WTC11 (cell line): ENCODE results near the gene IGSF23. TPM values are rescaled to one million over a fixed set of nuclear protein-coding genes. Genes with fewer than 3 reads are reported as not detected.

Experiments used
- ATAC-seq: fragments of 200-7000 bp; cut with Tn5 transposase; 2 replicates; pipeline ENCODE4 v1.10.0; 2021; ENCODE audit warnings: mild to moderate bottlenecking, moderate library complexity
- CTCF ChIA-PET: fragments of 300-600 bp; sonication (Branson Sonifier 250); formaldehyde crosslinking; loops from one replicate; lab custom pipeline; 2021; ENCODE audit warnings: antibody characterized with exemption; lab: Charles Lee
- POLR2A ChIA-PET: fragments of 350-600 bp; sonication (Branson Sonifier 250); formaldehyde crosslinking; loops from one replicate; lab custom pipeline; 2021; ENCODE audit warnings: antibody characterized with exemption; lab: Charles Lee
- DNase-seq: peaks from one replicate; pipeline ENCODE4 v3.0.0; 2021; ENCODE audit warnings: low spot score
- H3K27ac Mint-ChIP-seq: 2 replicates; pipeline ENCODE4 v1.8.0; 2021; ENCODE audit warnings: mixed read lengths
- H3K27me3 Mint-ChIP-seq: 2 replicates; pipeline ENCODE4 v1.8.0; 2021; ENCODE audit warnings: low read depth, mild to moderate bottlenecking, moderate library complexity, mixed read lengths
- H3K36me3 Mint-ChIP-seq: 2 replicates; pipeline ENCODE4 v1.8.0; 2021; ENCODE audit warnings: mixed read lengths
- H3K4me1 Mint-ChIP-seq: 2 replicates; pipeline ENCODE4 v1.8.0; 2022; ENCODE audit warnings: mixed read lengths
- H3K4me3 Mint-ChIP-seq: 2 replicates; pipeline ENCODE4 v1.8.0; 2021; ENCODE audit warnings: mild to moderate bottlenecking, moderate library complexity, mixed read lengths
- H3K9me3 Mint-ChIP-seq: 2 replicates; pipeline ENCODE4 v1.8.0; 2021; ENCODE audit warnings: mixed read lengths
- EMX1 ChIP-seq: fragments of 250-450 bp; sonication (Bioruptor Pico); IDR thresholded peaks from 2 replicates; pipeline ENCODE4 v1.8.0; 2021; ENCODE audit warnings: mild to moderate bottlenecking
- GABPB1 ChIP-seq: sonication (generic); formaldehyde crosslinking; IDR thresholded peaks from 2 replicates; pipeline ENCODE4 v1.8.1; 2023; ENCODE audit warnings: mild to moderate bottlenecking, missing genetic modification reagents
- MYBL2 ChIP-seq: sonication (generic); formaldehyde crosslinking; IDR thresholded peaks from 2 replicates; pipeline ENCODE4 v1.8.1; 2023; ENCODE audit warnings: mild to moderate bottlenecking, moderate library complexity, missing genetic modification reagents
- NR3C1 ChIP-seq: sonication (generic); formaldehyde crosslinking; conservative IDR thresholded peaks from 2 replicates; pipeline ENCODE4 v1.8.1; 2023; ENCODE audit warnings: low read depth, mild to moderate bottlenecking, missing genetic modification reagents
- SMAD3 ChIP-seq: sonication (generic); formaldehyde crosslinking; IDR thresholded peaks from 2 replicates; pipeline ENCODE4 v1.8.0; 2022; ENCODE audit warnings: missing genetic modification reagents, mild to moderate bottlenecking, borderline replicate concordance
- TEAD1 ChIP-seq: sonication (generic); formaldehyde crosslinking; IDR thresholded peaks from 2 replicates; pipeline ENCODE4 v1.8.0; 2022; ENCODE audit warnings: mild to moderate bottlenecking, missing genetic modification reagents
- TP53 ChIP-seq: sonication (generic); formaldehyde crosslinking; IDR thresholded peaks from 2 replicates; pipeline ENCODE4 v1.8.1; 2023; ENCODE audit warnings: mild to moderate bottlenecking, missing genetic modification reagents
- ZNF219 ChIP-seq: sonication (generic); formaldehyde crosslinking; IDR thresholded peaks from 2 replicates; pipeline ENCODE4 v1.8.0; 2023; ENCODE audit warnings: missing genetic modification reagents, mild to moderate bottlenecking, borderline replicate concordance
- ZNF232 ChIP-seq: sonication (generic); formaldehyde crosslinking; IDR thresholded peaks from 2 replicates; pipeline ENCODE4 v1.8.0; 2022; ENCODE audit warnings: mild to moderate bottlenecking, missing genetic modification reagents
- ZNF396 ChIP-seq: fragments of 250-450 bp; sonication (Bioruptor Pico); IDR thresholded peaks from 2 replicates; pipeline ENCODE4 v1.8.0; 2021; ENCODE audit warnings: mild to moderate bottlenecking, moderate library complexity, borderline replicate concordance
- ZNF416 ChIP-seq: fragments of 250-450 bp; sonication (Bioruptor Pico); IDR thresholded peaks from 2 replicates; pipeline ENCODE4 v1.9.0; 2021; ENCODE audit warnings: mild to moderate bottlenecking, inconsistent platforms
- ZNF423 ChIP-seq: fragments of 250-450 bp; sonication (Bioruptor Pico); IDR thresholded peaks from 2 replicates; pipeline ENCODE4 v2.1.2; 2022; ENCODE audit warnings: mild to moderate bottlenecking, moderate library complexity
- total RNA-seq: library from RNA; stranded (reverse); gene quantifications from 3 replicates; pipeline ENCODE4 v1.2.3, GENCODE V29; 2021
- TF ChIP-seq, protein P1 (sequence below): sonication (generic); formaldehyde crosslinking; IDR thresholded peaks from 2 replicates; pipeline ENCODE4 v1.8.1; 2022; ENCODE audit warnings: mild to moderate bottlenecking, missing genetic modification reagents, moderate library complexity, borderline replicate concordance
- TF ChIP-seq, protein P2 (sequence below): sonication (generic); formaldehyde crosslinking; conservative IDR thresholded peaks from 2 replicates; pipeline ENCODE4 v1.8.1; 2023; ENCODE audit warnings: mild to moderate bottlenecking, low read depth, missing genetic modification reagents, moderate library complexity
- TF ChIP-seq, protein P3 (sequence below): fragments of 250-450 bp; sonication (Bioruptor Pico); IDR thresholded peaks from 2 replicates; pipeline ENCODE4 v1.9.0; 2021; ENCODE audit warnings: moderate library complexity, mild to moderate bottlenecking, inconsistent platforms, borderline replicate concordance
- TF ChIP-seq, protein P4 (sequence below): sonication (generic); formaldehyde crosslinking; IDR thresholded peaks from 2 replicates; pipeline ENCODE4 v1.8.1; 2022; ENCODE audit warnings: mild to moderate bottlenecking, moderate library complexity, missing genetic modification reagents
- TF ChIP-seq, protein P5 (sequence below): sonication (generic); formaldehyde crosslinking; IDR thresholded peaks from 2 replicates; pipeline ENCODE4 v1.8.1; 2023; ENCODE audit warnings: mild to moderate bottlenecking, missing genetic modification reagents
- TF ChIP-seq, protein P6 (sequence below): fragments of 250-450 bp; sonication (Bioruptor Pico); IDR thresholded peaks from 2 replicates; pipeline ENCODE4 v1.9.0; 2021; ENCODE audit warnings: mild to moderate bottlenecking
- TF ChIP-seq, protein P7 (sequence below): sonication (generic); formaldehyde crosslinking; IDR thresholded peaks from 2 replicates; pipeline ENCODE4 v1.8.0; 2022; ENCODE audit warnings: missing genetic modification reagents
- TF ChIP-seq, protein P8 (sequence below): fragments of 250-450 bp; sonication (Bioruptor Pico); IDR thresholded peaks from 2 replicates; pipeline ENCODE4 v1.9.0; 2021; ENCODE audit warnings: mild to moderate bottlenecking, borderline replicate concordance

The IGSF23 gene
- total RNA-seq, 1 experiment from 2014 or later: not detected

DNA sequence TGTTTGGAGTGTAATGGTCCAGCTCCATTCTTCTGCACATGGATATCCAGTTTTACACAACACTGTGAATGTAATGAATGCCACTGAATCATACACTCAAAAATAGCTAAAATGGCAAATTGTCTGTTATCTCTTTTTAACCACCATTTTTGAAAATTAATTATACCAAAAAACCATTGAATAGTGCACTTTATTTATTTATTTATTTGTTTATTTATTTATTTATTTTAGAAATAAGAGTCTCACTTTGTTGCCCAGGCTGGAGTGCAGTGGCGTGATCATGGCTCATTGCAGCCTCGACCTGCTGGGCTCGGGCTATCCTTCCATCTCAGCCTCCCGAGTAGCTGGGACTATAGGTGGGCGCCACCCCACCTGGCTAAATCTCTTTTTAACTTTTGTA, 50.6 kb downstream of the IGSF23 start:
- no peak for TF ChIP-seq MYBL2 (CRISPR knock-in tag)
- TF ChIP-seq, protein P1, sequence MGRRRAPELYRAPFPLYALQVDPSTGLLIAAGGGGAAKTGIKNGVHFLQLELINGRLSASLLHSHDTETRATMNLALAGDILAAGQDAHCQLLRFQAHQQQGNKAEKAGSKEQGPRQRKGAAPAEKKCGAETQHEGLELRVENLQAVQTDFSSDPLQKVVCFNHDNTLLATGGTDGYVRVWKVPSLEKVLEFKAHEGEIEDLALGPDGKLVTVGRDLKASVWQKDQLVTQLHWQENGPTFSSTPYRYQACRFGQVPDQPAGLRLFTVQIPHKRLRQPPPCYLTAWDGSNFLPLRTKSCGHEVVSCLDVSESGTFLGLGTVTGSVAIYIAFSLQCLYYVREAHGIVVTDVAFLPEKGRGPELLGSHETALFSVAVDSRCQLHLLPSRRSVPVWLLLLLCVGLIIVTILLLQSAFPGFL (CRISPR knock-in tag): no peak
- TF ChIP-seq, protein P2, sequence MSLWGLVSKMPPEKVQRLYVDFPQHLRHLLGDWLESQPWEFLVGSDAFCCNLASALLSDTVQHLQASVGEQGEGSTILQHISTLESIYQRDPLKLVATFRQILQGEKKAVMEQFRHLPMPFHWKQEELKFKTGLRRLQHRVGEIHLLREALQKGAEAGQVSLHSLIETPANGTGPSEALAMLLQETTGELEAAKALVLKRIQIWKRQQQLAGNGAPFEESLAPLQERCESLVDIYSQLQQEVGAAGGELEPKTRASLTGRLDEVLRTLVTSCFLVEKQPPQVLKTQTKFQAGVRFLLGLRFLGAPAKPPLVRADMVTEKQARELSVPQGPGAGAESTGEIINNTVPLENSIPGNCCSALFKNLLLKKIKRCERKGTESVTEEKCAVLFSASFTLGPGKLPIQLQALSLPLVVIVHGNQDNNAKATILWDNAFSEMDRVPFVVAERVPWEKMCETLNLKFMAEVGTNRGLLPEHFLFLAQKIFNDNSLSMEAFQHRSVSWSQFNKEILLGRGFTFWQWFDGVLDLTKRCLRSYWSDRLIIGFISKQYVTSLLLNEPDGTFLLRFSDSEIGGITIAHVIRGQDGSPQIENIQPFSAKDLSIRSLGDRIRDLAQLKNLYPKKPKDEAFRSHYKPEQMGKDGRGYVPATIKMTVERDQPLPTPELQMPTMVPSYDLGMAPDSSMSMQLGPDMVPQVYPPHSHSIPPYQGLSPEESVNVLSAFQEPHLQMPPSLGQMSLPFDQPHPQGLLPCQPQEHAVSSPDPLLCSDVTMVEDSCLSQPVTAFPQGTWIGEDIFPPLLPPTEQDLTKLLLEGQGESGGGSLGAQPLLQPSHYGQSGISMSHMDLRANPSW: no peak
- TF ChIP-seq, protein P3, sequence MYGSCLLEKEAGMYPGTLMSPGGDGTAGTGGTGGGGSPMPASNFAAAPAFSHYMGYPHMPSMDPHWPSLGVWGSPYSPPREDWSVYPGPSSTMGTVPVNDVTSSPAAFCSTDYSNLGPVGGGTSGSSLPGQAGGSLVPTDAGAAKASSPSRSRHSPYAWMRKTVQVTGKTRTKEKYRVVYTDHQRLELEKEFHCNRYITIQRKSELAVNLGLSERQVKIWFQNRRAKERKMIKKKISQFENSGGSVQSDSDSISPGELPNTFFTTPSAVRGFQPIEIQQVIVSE (CRISPR knock-in tag): no peak
- no peak for TF ChIP-seq NR3C1 (CRISPR knock-in tag)
- TF ChIP-seq, protein P4, sequence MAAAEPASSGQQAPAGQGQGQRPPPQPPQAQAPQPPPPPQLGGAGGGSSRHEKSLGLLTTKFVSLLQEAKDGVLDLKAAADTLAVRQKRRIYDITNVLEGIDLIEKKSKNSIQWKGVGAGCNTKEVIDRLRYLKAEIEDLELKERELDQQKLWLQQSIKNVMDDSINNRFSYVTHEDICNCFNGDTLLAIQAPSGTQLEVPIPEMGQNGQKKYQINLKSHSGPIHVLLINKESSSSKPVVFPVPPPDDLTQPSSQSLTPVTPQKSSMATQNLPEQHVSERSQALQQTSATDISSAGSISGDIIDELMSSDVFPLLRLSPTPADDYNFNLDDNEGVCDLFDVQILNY (CRISPR knock-in tag): no peak
- TF ChIP-seq TP53: no peak
- TF ChIP-seq, protein P5, sequence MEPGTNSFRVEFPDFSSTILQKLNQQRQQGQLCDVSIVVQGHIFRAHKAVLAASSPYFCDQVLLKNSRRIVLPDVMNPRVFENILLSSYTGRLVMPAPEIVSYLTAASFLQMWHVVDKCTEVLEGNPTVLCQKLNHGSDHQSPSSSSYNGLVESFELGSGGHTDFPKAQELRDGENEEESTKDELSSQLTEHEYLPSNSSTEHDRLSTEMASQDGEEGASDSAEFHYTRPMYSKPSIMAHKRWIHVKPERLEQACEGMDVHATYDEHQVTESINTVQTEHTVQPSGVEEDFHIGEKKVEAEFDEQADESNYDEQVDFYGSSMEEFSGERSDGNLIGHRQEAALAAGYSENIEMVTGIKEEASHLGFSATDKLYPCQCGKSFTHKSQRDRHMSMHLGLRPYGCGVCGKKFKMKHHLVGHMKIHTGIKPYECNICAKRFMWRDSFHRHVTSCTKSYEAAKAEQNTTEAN: no peak
- no peak for TF ChIP-seq SMAD3
- TF ChIP-seq, protein P6, sequence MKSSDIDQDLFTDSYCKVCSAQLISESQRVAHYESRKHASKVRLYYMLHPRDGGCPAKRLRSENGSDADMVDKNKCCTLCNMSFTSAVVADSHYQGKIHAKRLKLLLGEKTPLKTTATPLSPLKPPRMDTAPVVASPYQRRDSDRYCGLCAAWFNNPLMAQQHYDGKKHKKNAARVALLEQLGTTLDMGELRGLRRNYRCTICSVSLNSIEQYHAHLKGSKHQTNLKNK: no peak
- TF ChIP-seq ZNF232 (CRISPR knock-in tag): no peak
- TF ChIP-seq ZNF396 (CRISPR knock-in tag): no peak
- TF ChIP-seq, protein P7, sequence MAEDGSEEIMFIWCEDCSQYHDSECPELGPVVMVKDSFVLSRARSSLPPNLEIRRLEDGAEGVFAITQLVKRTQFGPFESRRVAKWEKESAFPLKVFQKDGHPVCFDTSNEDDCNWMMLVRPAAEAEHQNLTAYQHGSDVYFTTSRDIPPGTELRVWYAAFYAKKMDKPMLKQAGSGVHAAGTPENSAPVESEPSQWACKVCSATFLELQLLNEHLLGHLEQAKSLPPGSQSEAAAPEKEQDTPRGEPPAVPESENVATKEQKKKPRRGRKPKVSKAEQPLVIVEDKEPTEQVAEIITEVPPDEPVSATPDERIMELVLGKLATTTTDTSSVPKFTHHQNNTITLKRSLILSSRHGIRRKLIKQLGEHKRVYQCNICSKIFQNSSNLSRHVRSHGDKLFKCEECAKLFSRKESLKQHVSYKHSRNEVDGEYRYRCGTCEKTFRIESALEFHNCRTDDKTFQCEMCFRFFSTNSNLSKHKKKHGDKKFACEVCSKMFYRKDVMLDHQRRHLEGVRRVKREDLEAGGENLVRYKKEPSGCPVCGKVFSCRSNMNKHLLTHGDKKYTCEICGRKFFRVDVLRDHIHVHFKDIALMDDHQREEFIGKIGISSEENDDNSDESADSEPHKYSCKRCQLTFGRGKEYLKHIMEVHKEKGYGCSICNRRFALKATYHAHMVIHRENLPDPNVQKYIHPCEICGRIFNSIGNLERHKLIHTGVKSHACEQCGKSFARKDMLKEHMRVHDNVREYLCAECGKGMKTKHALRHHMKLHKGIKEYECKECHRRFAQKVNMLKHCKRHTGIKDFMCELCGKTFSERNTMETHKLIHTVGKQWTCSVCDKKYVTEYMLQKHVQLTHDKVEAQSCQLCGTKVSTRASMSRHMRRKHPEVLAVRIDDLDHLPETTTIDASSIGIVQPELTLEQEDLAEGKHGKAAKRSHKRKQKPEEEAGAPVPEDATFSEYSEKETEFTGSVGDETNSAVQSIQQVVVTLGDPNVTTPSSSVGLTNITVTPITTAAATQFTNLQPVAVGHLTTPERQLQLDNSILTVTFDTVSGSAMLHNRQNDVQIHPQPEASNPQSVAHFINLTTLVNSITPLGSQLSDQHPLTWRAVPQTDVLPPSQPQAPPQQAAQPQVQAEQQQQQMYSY: no peak
- no peak for TF ChIP-seq GABPB1 (CRISPR knock-in tag)
- TF ChIP-seq ZNF219 (CRISPR knock-in tag): no peak
- no peak for TF ChIP-seq ZNF423 (CRISPR knock-in tag)
- TF ChIP-seq, protein P8, sequence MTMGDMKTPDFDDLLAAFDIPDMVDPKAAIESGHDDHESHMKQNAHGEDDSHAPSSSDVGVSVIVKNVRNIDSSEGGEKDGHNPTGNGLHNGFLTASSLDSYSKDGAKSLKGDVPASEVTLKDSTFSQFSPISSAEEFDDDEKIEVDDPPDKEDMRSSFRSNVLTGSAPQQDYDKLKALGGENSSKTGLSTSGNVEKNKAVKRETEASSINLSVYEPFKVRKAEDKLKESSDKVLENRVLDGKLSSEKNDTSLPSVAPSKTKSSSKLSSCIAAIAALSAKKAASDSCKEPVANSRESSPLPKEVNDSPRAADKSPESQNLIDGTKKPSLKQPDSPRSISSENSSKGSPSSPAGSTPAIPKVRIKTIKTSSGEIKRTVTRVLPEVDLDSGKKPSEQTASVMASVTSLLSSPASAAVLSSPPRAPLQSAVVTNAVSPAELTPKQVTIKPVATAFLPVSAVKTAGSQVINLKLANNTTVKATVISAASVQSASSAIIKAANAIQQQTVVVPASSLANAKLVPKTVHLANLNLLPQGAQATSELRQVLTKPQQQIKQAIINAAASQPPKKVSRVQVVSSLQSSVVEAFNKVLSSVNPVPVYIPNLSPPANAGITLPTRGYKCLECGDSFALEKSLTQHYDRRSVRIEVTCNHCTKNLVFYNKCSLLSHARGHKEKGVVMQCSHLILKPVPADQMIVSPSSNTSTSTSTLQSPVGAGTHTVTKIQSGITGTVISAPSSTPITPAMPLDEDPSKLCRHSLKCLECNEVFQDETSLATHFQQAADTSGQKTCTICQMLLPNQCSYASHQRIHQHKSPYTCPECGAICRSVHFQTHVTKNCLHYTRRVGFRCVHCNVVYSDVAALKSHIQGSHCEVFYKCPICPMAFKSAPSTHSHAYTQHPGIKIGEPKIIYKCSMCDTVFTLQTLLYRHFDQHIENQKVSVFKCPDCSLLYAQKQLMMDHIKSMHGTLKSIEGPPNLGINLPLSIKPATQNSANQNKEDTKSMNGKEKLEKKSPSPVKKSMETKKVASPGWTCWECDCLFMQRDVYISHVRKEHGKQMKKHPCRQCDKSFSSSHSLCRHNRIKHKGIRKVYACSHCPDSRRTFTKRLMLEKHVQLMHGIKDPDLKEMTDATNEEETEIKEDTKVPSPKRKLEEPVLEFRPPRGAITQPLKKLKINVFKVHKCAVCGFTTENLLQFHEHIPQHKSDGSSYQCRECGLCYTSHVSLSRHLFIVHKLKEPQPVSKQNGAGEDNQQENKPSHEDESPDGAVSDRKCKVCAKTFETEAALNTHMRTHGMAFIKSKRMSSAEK (CRISPR knock-in tag): no peak
- no peak for TF ChIP-seq TEAD1
- TF ChIP-seq EMX1 (CRISPR knock-in tag): no peak
- no peak for TF ChIP-seq ZNF416 (CRISPR knock-in tag)
- Mint-ChIP-seq H3K4me1 (peaks cover 13% of the 10 kb centered on the region), H3K4me3 (no peak overlapping the region), H3K27ac (no peak overlapping the region), H3K9me3 (no peaks in the 10 kb centered on the region), H3K36me3 (peaks cover 11% of the 10 kb centered on the region), H3K27me3 (no peaks in the 10 kb centered on the region)
- CTCF ChIA-PET: interaction anchor here (0.5 to 6.5 kb wide), 7 partner anchors 10 to 107 kb away, joined by 3 to 44 read pairs (median 6); no protein-coding TSS in a partner anchor
- no peak for DNase-seq
- POLR2A ChIA-PET: no interaction called here
- no peak for ATAC-seq
